ENCODE measurements around the gene LEF1.
"Not testable (repeated sequence)": the region's sequence is repeated elsewhere in the genome, so short reads cannot be mapped to it uniquely, and the experiment has no call there.

LEF1 gene

GRCh38 chr4:108051343-108051742, 117.4 kb downstream of the LEF1 start:
- H3K36me3 ChIP-seq (ENCODE audit: control insufficient read depth, insufficient read depth, low read length) = no peaks in the 10 kb centered on the region
- no peak for TF ChIP-seq CTCF (IDR thresholded peaks at IDR 0.05; ENCODE audit: insufficient read depth, low read length, poor library complexity, severe bottlenecking)
- H3K27me3 ChIP-seq (replicated peaks; ENCODE audit: control insufficient read depth, insufficient read depth, low read length) = no peaks in the 10 kb centered on the region
- H3K4me3 ChIP-seq (replicated peaks; ENCODE audit: low read depth, low read length) = no peak overlapping the region
- no peak for DNase-seq (ENCODE audit: extremely low read depth, insufficient read length)

DNA sequence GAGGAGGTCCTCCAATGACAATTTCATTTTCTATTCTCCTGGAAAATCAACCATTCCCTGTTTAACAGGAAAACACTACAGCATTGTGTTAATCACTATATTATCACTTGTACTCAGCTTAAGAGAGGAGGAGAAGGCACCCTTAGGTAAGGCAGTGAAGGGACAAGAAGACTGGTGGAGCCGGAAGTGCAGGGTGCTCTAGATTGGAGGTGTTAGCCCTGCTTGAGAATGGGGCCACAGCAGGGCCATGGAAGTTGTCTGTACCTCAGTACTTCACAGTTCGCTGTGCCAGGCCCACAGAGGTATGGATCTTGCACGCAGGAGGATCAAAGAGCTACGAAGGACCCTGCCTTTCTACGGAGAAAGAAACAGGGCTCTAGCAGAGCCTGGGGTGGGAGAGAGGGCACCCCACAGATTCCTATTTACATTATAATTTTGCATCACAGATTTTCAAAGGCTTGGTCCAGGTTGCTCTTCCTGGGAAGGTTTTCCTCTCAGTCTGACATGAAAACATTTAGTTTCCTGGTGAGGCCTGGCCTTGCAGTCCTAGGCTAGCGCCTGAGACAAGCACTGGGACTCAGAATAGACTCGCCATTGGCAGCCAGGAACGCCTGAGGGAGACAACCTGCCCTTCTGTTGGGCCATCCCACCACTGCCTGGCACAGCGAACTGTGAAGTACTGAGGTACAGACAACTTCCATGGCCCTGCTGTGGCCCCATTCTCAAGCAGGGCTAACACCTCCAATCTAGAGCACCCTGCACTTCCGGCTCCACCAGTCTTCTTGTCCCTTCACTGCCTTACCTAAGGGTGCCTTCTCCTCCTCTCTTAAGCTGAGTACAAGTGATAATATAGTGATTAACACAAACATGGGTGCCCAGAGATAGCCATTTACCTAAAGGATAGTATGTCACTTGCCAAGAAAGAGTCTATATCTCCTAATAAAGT, 118.3 kb downstream of the LEF1 start:
- DNase-seq (ENCODE audit: extremely low read depth, insufficient read length); H3K36me3 ChIP-seq (ENCODE audit: control insufficient read depth, insufficient read depth, low read length); H3K27me3 ChIP-seq (replicated peaks; ENCODE audit: control insufficient read depth, insufficient read depth, low read length); H3K4me3 ChIP-seq (replicated peaks; ENCODE audit: low read depth, low read length): not testable (repeated sequence)

- H3K36me3 ChIP-seq (ENCODE audit: control insufficient read depth, insufficient read depth, low read length) = no peaks in the 10 kb centered on the region
- H3K4me3 ChIP-seq (replicated peaks; ENCODE audit: low read depth, low read length) = no peak overlapping the region
- no peak for TF ChIP-seq CTCF (IDR thresholded peaks at IDR 0.05; ENCODE audit: insufficient read depth, low read length, poor library complexity, severe bottlenecking)
- DNase-seq (ENCODE audit: extremely low read depth, insufficient read length) = no peak
- no peaks in the 10 kb centered on the region for H3K27me3 ChIP-seq (replicated peaks; ENCODE audit: control insufficient read depth, insufficient read depth, low read length)
Measured at GRCh38 chr4:108049406-108049805, 119.3 kb downstream of the LEF1 start.

- no peak for TF ChIP-seq CTCF (IDR thresholded peaks at IDR 0.05; ENCODE audit: insufficient read depth, low read length, poor library complexity, severe bottlenecking)
- Histone ChIP-seq H3K36me3 (ENCODE audit: control insufficient read depth, insufficient read depth, low read length) (no peaks in the 10 kb centered on the region), H3K4me3 (replicated peaks; ENCODE audit: low read depth, low read length) (no peak overlapping the region), H3K27me3 (replicated peaks; ENCODE audit: control insufficient read depth, insufficient read depth, low read length) (no peaks in the 10 kb centered on the region)
- no peak for DNase-seq (ENCODE audit: extremely low read depth, insufficient read length)
Measured at GRCh38 chr4:108048997-108049396, 119.7 kb downstream of the LEF1 start.

DNA sequence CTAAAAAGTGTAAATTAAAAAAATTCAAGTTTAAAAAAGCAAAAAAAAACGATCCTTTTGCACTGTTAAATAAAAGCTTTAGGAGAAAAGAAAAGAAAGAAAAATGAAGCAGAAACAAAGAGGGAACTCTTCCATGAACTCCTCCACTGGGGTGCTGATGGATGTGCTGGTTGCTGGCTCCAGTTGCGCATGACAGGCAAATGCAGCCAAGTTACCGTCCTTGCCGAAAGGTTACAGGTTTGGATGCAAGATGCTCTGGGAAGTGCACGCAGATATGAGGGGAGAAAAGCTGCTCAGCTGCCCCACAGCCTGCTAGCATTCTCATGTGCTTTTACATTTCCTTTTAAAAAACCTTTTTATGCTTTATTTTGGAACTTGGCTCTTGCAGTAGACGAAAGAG, 120.6 kb downstream of the LEF1 start:
- no peak for TF ChIP-seq CTCF (IDR thresholded peaks at IDR 0.05; ENCODE audit: insufficient read depth, low read length, poor library complexity, severe bottlenecking)
- no peak overlapping the region for H3K4me3 ChIP-seq (replicated peaks; ENCODE audit: low read depth, low read length)
- H3K27me3 ChIP-seq (replicated peaks; ENCODE audit: control insufficient read depth, insufficient read depth, low read length) = no peaks in the 10 kb centered on the region
- DNase-seq (ENCODE audit: extremely low read depth, insufficient read length) = no peak
- no peaks in the 10 kb centered on the region for H3K36me3 ChIP-seq (ENCODE audit: control insufficient read depth, insufficient read depth, low read length)

DNA sequence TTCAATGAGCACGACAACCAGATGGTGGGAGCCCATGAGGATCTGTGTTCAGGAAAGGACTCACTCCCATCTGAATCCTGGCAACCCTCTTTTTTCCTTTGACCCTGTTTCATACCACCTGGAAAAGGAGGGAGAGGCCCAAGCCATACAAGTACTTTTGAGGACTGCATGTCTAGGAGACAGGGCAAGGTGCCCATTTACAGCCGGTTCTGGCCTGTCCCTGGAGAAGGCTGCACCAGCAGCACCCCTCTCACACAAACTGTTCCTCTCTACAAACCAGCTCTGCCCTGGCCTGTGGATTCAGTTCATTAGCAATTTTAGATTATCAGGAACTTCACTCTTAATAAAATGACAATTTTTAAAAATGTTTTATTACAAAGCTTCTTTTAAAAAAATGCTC, 121.5 kb downstream of the LEF1 start:
- DNase-seq (ENCODE audit: extremely low read depth, insufficient read length) = no peak
- no peaks in the 10 kb centered on the region for H3K36me3 ChIP-seq (ENCODE audit: control insufficient read depth, insufficient read depth, low read length)
- no peak overlapping the region for H3K4me3 ChIP-seq (replicated peaks; ENCODE audit: low read depth, low read length)
- H3K27me3 ChIP-seq (replicated peaks; ENCODE audit: control insufficient read depth, insufficient read depth, low read length) = no peaks in the 10 kb centered on the region
- no peak for TF ChIP-seq CTCF (IDR thresholded peaks at IDR 0.05; ENCODE audit: insufficient read depth, low read length, poor library complexity, severe bottlenecking)

All from GM06990 (cell line).